WTC11 (cell line): ENCODE data around the gene AKAP13.

Source experiments
- AFF4 ChIP-seq: sonication (generic); formaldehyde crosslinking; IDR thresholded peaks from 2 replicates; pipeline ENCODE4 v1.8.1; 2023; ENCODE audit warnings: mild to moderate bottlenecking, missing genetic modification reagents, borderline replicate concordance
- CREB1 ChIP-seq: sonication (generic); formaldehyde crosslinking; IDR thresholded peaks from 2 replicates; pipeline ENCODE4 v1.8.0; 2023; ENCODE audit warnings: mild to moderate bottlenecking, missing genetic modification reagents
- CTCF ChIP-seq: fragments of 200-600 bp; IDR thresholded peaks from 2 replicates; pipeline ENCODE4 v1.8.0; 2022; ENCODE audit warnings: antibody characterized with exemption
- E2F5 ChIP-seq: sonication (generic); formaldehyde crosslinking; IDR thresholded peaks from 2 replicates; pipeline ENCODE4 v1.8.1; 2022; ENCODE audit warnings: mild to moderate bottlenecking, moderate library complexity, missing genetic modification reagents
- HMGA2 ChIP-seq: fragments of 250-450 bp; sonication (Bioruptor Pico); IDR thresholded peaks from 2 replicates; pipeline ENCODE4 v1.4.0; 2021; ENCODE audit warnings: mild to moderate bottlenecking, moderate library complexity
- IRF1 ChIP-seq: sonication (generic); formaldehyde crosslinking; IDR thresholded peaks from 2 replicates; pipeline ENCODE4 v1.8.0; 2023; ENCODE audit warnings: missing genetic modification reagents
- MAX ChIP-seq: sonication (generic); formaldehyde crosslinking; IDR thresholded peaks from 2 replicates; pipeline ENCODE4 v1.8.0; 2022; ENCODE audit warnings: mild to moderate bottlenecking, missing genetic modification reagents
- NR2C2 ChIP-seq: sonication (generic); formaldehyde crosslinking; IDR thresholded peaks from 2 replicates; pipeline ENCODE4 v1.8.0; 2022; ENCODE audit warnings: mild to moderate bottlenecking, missing genetic modification reagents
- STAT6 ChIP-seq: sonication (generic); formaldehyde crosslinking; conservative IDR thresholded peaks from 2 replicates; pipeline ENCODE4 v1.8.1; 2023; ENCODE audit warnings: mild to moderate bottlenecking, low read depth, missing genetic modification reagents, moderate library complexity
- USF1 ChIP-seq: sonication (generic); formaldehyde crosslinking; IDR thresholded peaks from 2 replicates; pipeline ENCODE4 v1.8.0; 2022; ENCODE audit warnings: mild to moderate bottlenecking, missing genetic modification reagents
- ZNF121 ChIP-seq: sonication (generic); formaldehyde crosslinking; IDR thresholded peaks from 2 replicates; pipeline ENCODE4 v1.8.0; 2023; ENCODE audit warnings: missing genetic modification reagents
- ZNF232 ChIP-seq: sonication (generic); formaldehyde crosslinking; IDR thresholded peaks from 2 replicates; pipeline ENCODE4 v1.8.0; 2022; ENCODE audit warnings: mild to moderate bottlenecking, missing genetic modification reagents

- no peak for TF ChIP-seq CTCF
- TF ChIP-seq NR2C2 (CRISPR knock-in tag): no peak
- TF ChIP-seq MAX (CRISPR knock-in tag): no peak
- TF ChIP-seq E2F5 (CRISPR knock-in tag): no peak
- no peak for TF ChIP-seq ZNF121 (CRISPR knock-in tag)
- no peak for TF ChIP-seq USF1 (CRISPR knock-in tag)
- TF ChIP-seq STAT6 (CRISPR knock-in tag): no peak
- TF ChIP-seq IRF1 (CRISPR knock-in tag): no peak
- TF ChIP-seq AFF4 (CRISPR knock-in tag): no peak
- TF ChIP-seq HMGA2 (CRISPR knock-in tag): no peak
- no peak for TF ChIP-seq CREB1 (CRISPR knock-in tag)
- no peak for TF ChIP-seq ZNF232 (CRISPR knock-in tag)
Measured at GRCh38 chr15:85388566-85389305, 8.3 kb downstream of the AKAP13 start.
